ENCODE data around the gene PIK3CD.

- TF ChIP-seq, protein P1, sequence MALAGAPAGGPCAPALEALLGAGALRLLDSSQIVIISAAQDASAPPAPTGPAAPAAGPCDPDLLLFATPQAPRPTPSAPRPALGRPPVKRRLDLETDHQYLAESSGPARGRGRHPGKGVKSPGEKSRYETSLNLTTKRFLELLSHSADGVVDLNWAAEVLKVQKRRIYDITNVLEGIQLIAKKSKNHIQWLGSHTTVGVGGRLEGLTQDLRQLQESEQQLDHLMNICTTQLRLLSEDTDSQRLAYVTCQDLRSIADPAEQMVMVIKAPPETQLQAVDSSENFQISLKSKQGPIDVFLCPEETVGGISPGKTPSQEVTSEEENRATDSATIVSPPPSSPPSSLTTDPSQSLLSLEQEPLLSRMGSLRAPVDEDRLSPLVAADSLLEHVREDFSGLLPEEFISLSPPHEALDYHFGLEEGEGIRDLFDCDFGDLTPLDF (CRISPR knock-in tag; IDR thresholded peaks at IDR 0.05): no peak
- TF ChIP-seq CTCF (IDR thresholded peaks at IDR 0.05) (no peak), NFATC4 (CRISPR knock-in tag; IDR thresholded peaks at IDR 0.05) (no peak), NR2C2 (CRISPR knock-in tag; IDR thresholded peaks at IDR 0.05) (no peak), TCF7 (CRISPR knock-in tag; IDR thresholded peaks at IDR 0.05; ENCODE audit: low read depth) (no peak), NR1H2 (CRISPR knock-in tag; IDR thresholded peaks at IDR 0.05) (no peak), E2F4 (CRISPR knock-in tag; IDR thresholded peaks at IDR 0.05; ENCODE audit: borderline replicate concordance, low read depth) (no peak)
These were observed 12.3 kb upstream of the PIK3CD start for GRCh38 chr1:9639227-9639626.
